SK-N-MC (cell line): ENCODE results near the gene HAL.

Source experiments
- EZH2 ChIP-seq: fragments of 200-600 bp; sonication (generic); IDR thresholded peaks from one replicate; pipeline ENCODE4 v1.6.1; 2017; ENCODE audit warnings: antibody characterized with exemption
- POLR2AphosphoS5 ChIP-seq: IDR thresholded peaks from 2 replicates; pipeline ENCODE4 v1.6.1; 2012; ENCODE audit warnings: mild to moderate bottlenecking, low read depth, low read length, borderline replicate concordance

GRCh38 chr12:95999484-95999883 lies 3.3 kb upstream of the HAL start:
- no peak for TF ChIP-seq EZH2
- no peak for TF ChIP-seq POLR2AphosphoS5
